IMR-90 (cell line): ENCODE results near the gene RAPGEF1. TPM values are rescaled to one million over a fixed set of nuclear protein-coding genes. Genes with fewer than 3 reads are reported as not detected.

Experiments
- ATAC-seq: fragments of 200-7000 bp; cut with Tn5 transposase; 2 replicates; pipeline ENCODE4 v1.9.1; 2020; ENCODE audit warnings: low read depth, mild to moderate bottlenecking, moderate library complexity
- BruUV-seq: library from RNA; stranded (reverse); fragments of 400-500 nt; replicated peaks from 2 replicates; lab custom pipeline; 2021; lab: Mats Ljungman, UMichigan
- CTCF ChIA-PET: fragments of 300-600 bp; formaldehyde crosslinking; extraction: SDS; loops from one replicate; lab custom pipeline; 2021; ENCODE audit warnings: antibody characterized with exemption; lab: Yijun Ruan, JAX
- POLR2A ChIA-PET: fragments of 300-600 bp; sonication (Branson Sonifier 250); formaldehyde crosslinking; loops from one replicate; lab custom pipeline; 2022; ENCODE audit warnings: antibody characterized with exemption; ENCODE audit not compliant: unreplicated experiment; lab: Charles Lee
- DNase-seq: peaks from one replicate; pipeline ENCODE4 v3.0.0; 2013
- H2AFZ ChIP-seq: replicated peaks from 2 replicates; pipeline ENCODE3; 2013; ENCODE audit warnings: low read length, mild to moderate bottlenecking; ENCODE audit not compliant: poor library complexity
- H2AK5ac ChIP-seq: 2 replicates; pipeline ENCODE4 v1.6.1; 2013; ENCODE audit warnings: low read depth, low read length, inconsistent platforms
- H2AK9ac ChIP-seq: replicated peaks from 2 replicates; pipeline ENCODE3; 2013; ENCODE audit warnings: mild to moderate bottlenecking, low read depth, low read length, moderate library complexity; ENCODE audit not compliant: poor library complexity
- H2BK120ac ChIP-seq: 2 replicates; pipeline ENCODE4 v1.6.1; 2013; ENCODE audit warnings: low read depth, low read length, inconsistent platforms
- H2BK15ac ChIP-seq: 3 replicates; pipeline ENCODE4 v1.6.1; 2013; ENCODE audit warnings: low read depth, low read length, inconsistent platforms
- H2BK20ac ChIP-seq: 2 replicates; pipeline ENCODE4 v1.6.1; 2013; ENCODE audit warnings: low read depth, mild to moderate bottlenecking, inconsistent platforms, low read length, moderate library complexity
- H2BK5ac ChIP-seq: 2 replicates; pipeline ENCODE4 v1.6.1; 2013; ENCODE audit warnings: mild to moderate bottlenecking, low read depth, low read length, inconsistent platforms; ENCODE audit not compliant: poor library complexity, severe bottlenecking
- H3K14ac ChIP-seq: replicated peaks from 2 replicates; pipeline ENCODE4 v1.6.1; 2013; ENCODE audit warnings: low read depth, low read length, inconsistent platforms
- H3K18ac ChIP-seq: 2 replicates; pipeline ENCODE4 v1.6.1; 2013; ENCODE audit warnings: low read depth, low read length, control low read depth
- H3K23ac ChIP-seq: 2 replicates; pipeline ENCODE4 v1.6.1; 2013; ENCODE audit warnings: low read depth, low read length, inconsistent platforms
- H3K27ac ChIP-seq: 2 replicates; pipeline ENCODE4 v1.5.1; 2013; ENCODE audit warnings: mild to moderate bottlenecking, control low read depth, low read length; ENCODE audit not compliant: insufficient read depth
- H3K27me3 ChIP-seq: 2 replicates; pipeline ENCODE4 v1.6.1; 2013; ENCODE audit warnings: low read length; ENCODE audit not compliant: control insufficient read depth, insufficient read depth
- H3K36me3 ChIP-seq: 2 replicates; pipeline ENCODE4 v1.6.1; 2013; ENCODE audit warnings: low read length, mixed read lengths; ENCODE audit not compliant: control insufficient read depth, insufficient read depth
- H3K4ac ChIP-seq: 2 replicates; pipeline ENCODE4 v1.6.1; 2013; ENCODE audit warnings: low read depth, low read length, inconsistent platforms
- H3K4me1 ChIP-seq: 2 replicates; pipeline ENCODE4 v1.6.1; 2013; ENCODE audit warnings: low read length, mixed read lengths; ENCODE audit not compliant: control insufficient read depth, insufficient read depth
- H3K4me2 ChIP-seq: 2 replicates; pipeline ENCODE4 v1.6.1; 2013; ENCODE audit warnings: low read depth, mild to moderate bottlenecking, control low read depth, low read length, moderate library complexity
- H3K4me3 ChIP-seq: 2 replicates; pipeline ENCODE4 v1.5.1; 2013; ENCODE audit warnings: low read depth, mild to moderate bottlenecking, control low read depth, low read length, moderate library complexity; ENCODE audit not compliant: insufficient read depth
- H3K56ac ChIP-seq: 2 replicates; pipeline ENCODE4 v1.6.1; 2013; ENCODE audit warnings: low read length, inconsistent platforms; ENCODE audit not compliant: insufficient read depth; ENCODE audit errors: extremely low read depth
- H3K79me1 ChIP-seq, 2 experiments: 2 replicates each; pipeline ENCODE4 v1.6.1; 2013; ENCODE audit warnings: low read length in 2 of 2, inconsistent platforms in 1 of 2, low read depth in 1 of 2
- H3K9ac ChIP-seq: 2 replicates; pipeline ENCODE4 v1.6.1; 2013; ENCODE audit warnings: low read depth, low read length, control low read depth
- H3K9me1 ChIP-seq: 2 replicates; pipeline ENCODE4 v1.6.1; 2013; ENCODE audit warnings: low read length, inconsistent platforms; ENCODE audit not compliant: insufficient read depth
- H3K9me3 ChIP-seq: 2 replicates; pipeline ENCODE4 v1.6.1; 2013; ENCODE audit warnings: low read length; ENCODE audit not compliant: control insufficient read depth, insufficient read depth
- H4K20me1 ChIP-seq: 2 replicates; pipeline ENCODE4 v1.6.1; 2013; ENCODE audit warnings: low read length, inconsistent platforms; ENCODE audit not compliant: insufficient read depth
- H4K5ac ChIP-seq: 2 replicates; pipeline ENCODE4 v1.6.1; 2013; ENCODE audit warnings: mild to moderate bottlenecking, low read depth, low read length, control low read depth
- H4K8ac ChIP-seq, 2 experiments: 2 replicates each; pipeline ENCODE4 v1.6.1; 2013; ENCODE audit warnings: low read depth in 2 of 2, low read length in 2 of 2, control low read depth in 1 of 2, inconsistent platforms in 1 of 2
- H4K91ac ChIP-seq: 2 replicates; pipeline ENCODE4 v1.6.1; 2013; ENCODE audit warnings: low read depth, low read length, inconsistent platforms; ENCODE audit not compliant: insufficient read depth
- BHLHE40 ChIP-seq: fragments of 150-350 bp; IDR thresholded peaks from 2 replicates; pipeline ENCODE4 v1.6.1; 2016; ENCODE audit warnings: mild to moderate bottlenecking, low read depth, low read length
- CEBPB ChIP-seq: IDR thresholded peaks from 2 replicates; pipeline ENCODE4 v1.6.1; 2012; ENCODE audit warnings: low read depth, low read length, improper control_type of control experiment
- CHD1 ChIP-seq: IDR thresholded peaks from 2 replicates; pipeline ENCODE4 v1.6.1; 2012; ENCODE audit warnings: low read depth, low read length, improper control_type of control experiment
- ELK1 ChIP-seq: fragments of 150-350 bp; IDR thresholded peaks from 2 replicates; pipeline ENCODE4 v1.6.1; 2016; ENCODE audit warnings: low read depth, mild to moderate bottlenecking, low read length, moderate library complexity, borderline replicate concordance
- FOS ChIP-seq: fragments of 150-350 bp; IDR thresholded peaks from 2 replicates; pipeline ENCODE4 v1.6.1; 2016; ENCODE audit warnings: low read depth, low read length
- MAFK ChIP-seq: IDR thresholded peaks from 2 replicates; pipeline ENCODE4 v1.6.1; 2012; ENCODE audit warnings: low read depth, low read length, improper control_type of control experiment
- MAZ ChIP-seq: IDR thresholded peaks from 2 replicates; pipeline ENCODE4 v1.6.1; 2012; ENCODE audit warnings: low read depth, mild to moderate bottlenecking, low read length, improper control_type of control experiment, moderate library complexity, borderline replicate concordance
- NFE2L2 ChIP-seq: fragments of 150-350 bp; IDR thresholded peaks from 2 replicates; pipeline ENCODE4 v1.6.1; 2016; ENCODE audit warnings: low read depth, mild to moderate bottlenecking, low read length
- RAD21 ChIP-seq: IDR thresholded peaks from 2 replicates; pipeline ENCODE4 v1.6.1; 2012; ENCODE audit warnings: low read length, improper control_type of control experiment
- RCOR1 ChIP-seq: IDR thresholded peaks from 2 replicates; pipeline ENCODE4 v1.6.1; 2012; ENCODE audit warnings: mild to moderate bottlenecking, low read length, improper control_type of control experiment; ENCODE audit not compliant: insufficient replicate concordance
- RFX5 ChIP-seq: IDR thresholded peaks from 2 replicates; pipeline ENCODE4 v1.8.0; 2012; ENCODE audit warnings: low read depth, mild to moderate bottlenecking, low read length, moderate library complexity
- SMC3 ChIP-seq: fragments of 150-350 bp; IDR thresholded peaks from 2 replicates; pipeline ENCODE4 v1.6.1; 2016; ENCODE audit warnings: low read depth, mild to moderate bottlenecking, antibody characterized with exemption, low read length, moderate library complexity
- WGBS, 2 experiments: methylation state at CpG; one replicate each; pipeline versions ENCODE4 v1.1.5 to v1.1.7; 2013; ENCODE audit warnings: missing lambda C conversion rate in 2 of 2; ENCODE audit not compliant: insufficient read length in 1 of 2; ENCODE audit errors: extremely low coverage in 2 of 2; 5-methylcytosine and 5-hydroxymethylcytosine counted together
- dilution Hi-C: fragments of 300-500 bp; cut with HindIII; formaldehyde crosslinking; loops from one replicate; pipeline ENCODE4 v1.14.3; 2018; ENCODE audit warnings: low sequenced_read_pairs; ENCODE audit not compliant: unreplicated experiment
- in situ Hi-C: fragments of 300-500 bp; cut with MboI; formaldehyde crosslinking; loops from 3 replicates; pipeline ENCODE4 v1.14.3; 2019; ENCODE audit warnings: low sequenced_read_pairs, inconsistent platforms, mixed read lengths
- intact Hi-C: fragments of 100-400 bp; cut with micrococcal nuclease; formaldehyde crosslinking; loops from 2 replicates; pipeline ENCODE4 v1.10.0; 2022
- polyA plus RNA-seq, 3 experiments: library from polyadenylated mRNA; depleted of rRNA; stranded (reverse); fragments of >200 nt; gene quantifications; 2 replicates each; pipeline ENCODE4 v1.2.3, GENCODE V29; 2012; ENCODE audit warnings: low replicate concordance in 1 of 3
- total RNA-seq: library from RNA; depleted of rRNA; stranded (reverse); fragments of >200 nt; gene quantifications from 2 replicates; pipeline ENCODE4 v1.2.3, GENCODE V29; 2012

RAPGEF1 gene
- total and polyA plus RNA-seq, 2 of the 4 experiments (the other 2 are of a cell fraction), result 13.1 to 22.3 TPM

- in situ Hi-C loops (no loop called here), dilution Hi-C loops (no loop called here), intact Hi-C loops (no loop called here)
- Histone ChIP-seq H3K4me1 (peaks cover 16% of the 10 kb centered on the region), H4K5ac (no peak overlapping the region), H3K9me3 (no peaks in the 10 kb centered on the region), H2AK5ac (no peak overlapping the region), H3K4me2 (peak overlapping the region; percentile 8; the same call in 1 of the 2 replicates), H3K4ac (0 out of 2 replicates have a peak overlapping the region, but pooled peaks have one; percentile 6), H3K36me3 (no peaks in the 10 kb centered on the region), H3K79me1 (peaks cover 44 to 87% of the 10 kb centered on the region in 2 experiments), H3K56ac (no peak overlapping the region), H2BK20ac (no peak overlapping the region), H4K8ac (no peak overlapping the region), H3K27me3 (no peaks in the 10 kb centered on the region), H3K9me1 (peaks cover 31% of the 10 kb centered on the region), H3K9ac (no peak overlapping the region), H2BK5ac (no peak overlapping the region), H2AK9ac (no peak overlapping the region), H3K18ac (0 out of 2 replicates have a peak overlapping the region, but pooled peaks have one; percentile 9), H3K27ac (no peak overlapping the region), H3K14ac (peak overlapping the region; percentile 36; the same call in 1 of the 2 replicates), H2BK15ac (peak overlapping the region; percentile 19; the same call in 1 of the 3 replicates), H4K20me1 (peaks cover 36% of the 10 kb centered on the region), H3K23ac (peak overlapping the region; percentile 6; the same call in 1 of the 2 replicates), H4K91ac (no peak overlapping the region; the same call in 1 of the 2 replicates), H2AFZ (no peak overlapping the region), H3K4me3 (no peak overlapping the region), H2BK120ac (peak overlapping the region; percentile 12; the same call in 1 of the 2 replicates)
- no peak for TF ChIP-seq RFX5
- TF ChIP-seq RAD21, result no peak
- no peak for TF ChIP-seq MAFK
- TF ChIP-seq BHLHE40, result no peak
- TF ChIP-seq CEBPB, result no peak
- TF ChIP-seq SMC3, result no peak
- TF ChIP-seq ELK1, result no peak
- no peak for TF ChIP-seq NFE2L2
- TF ChIP-seq CHD1, result no peak
- TF ChIP-seq MAZ, result no peak
- TF ChIP-seq FOS, result no peak
- TF ChIP-seq RCOR1, result no peak
- ChIA-PET CTCF (interaction anchor here (1.0 kb wide), 1 partner anchor 47 kb away, joined by 3 read pairs; no protein-coding TSS in a partner anchor), POLR2A (no interaction called here)
- 89% methylated on average over 1 of the region's 10 CpGs; no CpG with 5 or more reads in 1 of the 2 experiments for WGBS, 2 experiments
- no TSS peak for BruUV-seq
- peak; percentile 38 for DNase-seq
- no peak for ATAC-seq
These were observed 30.0 kb downstream of the RAPGEF1 start for GRCh38 chr9:131709771-131710431.
